CD4-positive, CD25-positive, alpha-beta regulatory T cell (primary cell): ENCODE results near the gene NDRG2. TPM values are rescaled to one million over a fixed set of nuclear protein-coding genes. Genes with fewer than 3 reads are reported as not detected.

ENCODE experiments used
- ATAC-seq, 2 donors: fragments of 150-1000 bp; cut with Tn5 transposase; one replicate each; pipeline ENCODE4 v1.10.0; 2021; ENCODE audit warnings: low read depth in 2 of 2, moderate number of reproducible peaks in 2 of 2, moderate library complexity in 1 of 2
- DNase-seq, 3 donors: peaks; one replicate each; pipeline versions ENCODE4 v3.0.0 to v3.0.0-alpha.2; 2012 to 2022; ENCODE audit warnings: mixed read lengths in 1 of 3
- H3K27ac ChIP-seq: one replicate; pipeline ENCODE4 v1.7.0; 2013; ENCODE audit warnings: mild to moderate bottlenecking, low read length; ENCODE audit not compliant: insufficient read depth, poor library complexity, severe bottlenecking
- H3K27me3 ChIP-seq: one replicate; pipeline ENCODE4 v1.7.0; 2013; ENCODE audit warnings: low read length; ENCODE audit not compliant: control insufficient read depth, insufficient read depth
- H3K36me3 ChIP-seq: one replicate; pipeline ENCODE4 v1.7.0; 2013; ENCODE audit warnings: mild to moderate bottlenecking, low read length, moderate library complexity; ENCODE audit not compliant: control insufficient read depth, insufficient read depth
- H3K4me1 ChIP-seq: 2 replicates; pipeline ENCODE4 v1.7.0; 2013; ENCODE audit warnings: mild to moderate bottlenecking, low read length; ENCODE audit not compliant: insufficient read depth, control insufficient read depth, poor library complexity, severe bottlenecking
- H3K4me3 ChIP-seq: one replicate; pipeline ENCODE4 v1.7.0; 2013; ENCODE audit warnings: low read depth, mild to moderate bottlenecking, low read length, moderate library complexity
- H3K9me3 ChIP-seq, 2 experiments: 1 replicate in 1 of 2; 2 replicates in 1 of 2; pipeline ENCODE4 v1.7.0; 2013; ENCODE audit warnings: low read length in 2 of 2, mild to moderate bottlenecking in 1 of 2, moderate library complexity in 1 of 2; ENCODE audit not compliant: control insufficient read depth in 2 of 2
- H3K27ac Mint-ChIP-seq, 3 donors: one replicate each; pipeline ENCODE4 v1.8.0; 2020 to 2022; ENCODE audit warnings: mild to moderate bottlenecking in 3 of 3, mixed read lengths in 3 of 3, moderate library complexity in 2 of 3
- H3K27me3 Mint-ChIP-seq: one replicate; pipeline ENCODE4 v1.8.0; 2022; ENCODE audit warnings: mild to moderate bottlenecking, mixed read lengths
- H3K36me3 Mint-ChIP-seq: one replicate; pipeline ENCODE4 v1.8.0; 2020; ENCODE audit warnings: mixed read lengths
- H3K4me1 Mint-ChIP-seq, 4 donors: one replicate each; pipeline ENCODE4 v1.8.0; 2020 to 2022; ENCODE audit warnings: mixed read lengths in 4 of 4, mild to moderate bottlenecking in 1 of 4
- H3K4me3 Mint-ChIP-seq, 4 donors: one replicate each; pipeline ENCODE4 v1.8.0; 2020 to 2022; ENCODE audit warnings: mild to moderate bottlenecking in 4 of 4, mixed read lengths in 4 of 4, moderate library complexity in 3 of 4
- H3K9me3 Mint-ChIP-seq, 7 donors: one replicate each; pipeline ENCODE4 v1.8.0; 2020 to 2022; ENCODE audit warnings: mixed read lengths in 7 of 7, mild to moderate bottlenecking in 3 of 7, moderate library complexity in 2 of 7
- polyA plus RNA-seq, 4 donors: library from polyadenylated mRNA; unstranded; fragments of 300-500 nt; fragmentation: Illumina TruSeq; gene quantifications; one replicate each; pipeline ENCODE4 v1.2.3, GENCODE V29; 2021
- total RNA-seq: library from RNA; stranded (reverse); gene quantifications from one replicate; pipeline ENCODE4 v1.2.3, GENCODE V29; 2022

NDRG2 gene
- total and polyA plus RNA-seq, 5 donors from 2014 or later, result 13.3 to 19.6 (median 17.2) TPM

DNA sequence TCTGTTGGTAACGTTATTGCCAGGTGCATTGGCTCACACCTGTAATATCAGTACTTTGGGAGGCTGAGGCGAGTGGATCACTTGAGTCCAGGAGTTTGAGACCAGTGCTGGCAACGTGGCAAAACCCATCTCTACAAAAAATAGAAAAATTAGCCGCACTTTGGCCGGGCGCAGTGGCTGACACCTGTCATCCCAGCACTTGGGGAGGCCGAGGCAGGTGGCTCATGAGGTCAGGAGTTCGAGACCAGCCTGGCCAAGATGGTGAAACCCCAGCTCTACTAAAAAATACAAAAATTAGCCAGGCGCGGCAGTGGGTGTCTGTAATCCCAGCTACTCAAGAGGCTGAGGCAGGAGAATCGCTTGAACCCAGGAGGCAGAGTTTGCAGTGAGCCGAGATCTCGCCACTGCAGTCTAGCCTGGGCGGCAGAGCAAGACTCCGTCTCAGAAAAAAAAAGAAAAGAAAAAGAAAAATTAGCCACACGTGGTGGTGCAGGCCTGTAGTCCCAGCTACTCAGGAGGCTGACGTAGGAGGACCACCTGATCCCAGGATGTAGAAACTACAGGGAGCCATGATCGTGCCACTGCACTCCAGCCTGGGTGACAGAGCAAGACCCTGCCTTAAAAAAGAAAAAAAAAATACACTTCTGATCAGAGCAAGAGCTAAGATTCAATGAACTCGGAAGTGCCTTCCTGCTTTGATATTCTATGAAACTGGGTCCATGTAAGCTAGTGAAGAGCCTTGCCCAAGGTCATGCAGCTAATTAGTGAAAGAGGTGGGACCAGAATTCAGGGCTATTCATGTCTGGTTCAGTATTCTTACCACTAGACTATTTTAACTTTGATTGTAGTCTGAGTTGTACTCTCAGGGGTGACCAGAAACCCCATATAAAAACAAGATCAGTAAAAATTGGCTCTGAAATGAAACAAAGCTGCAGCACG lies 28.6 kb upstream of the NDRG2 start:
- no peak for ATAC-seq
- Histone ChIP-seq H3K9me3 (no peaks in the 10 kb centered on the region), H3K4me1 (no peaks in the 10 kb centered on the region), H3K27me3 (peaks cover 4% of the 10 kb centered on the region), H3K27ac (no peak overlapping the region), H3K36me3 (no peaks in the 10 kb centered on the region), H3K4me3 (no peak overlapping the region)
- no peaks in the 10 kb centered on the region for H3K36me3 Mint-ChIP-seq
- no peak overlapping the region for H3K4me3 Mint-ChIP-seq
- H3K27me3 Mint-ChIP-seq, result peaks cover 15% of the 10 kb centered on the region
- H3K9me3 Mint-ChIP-seq, result no peaks in the 10 kb centered on the region
- no peak for DNase-seq
- H3K27ac Mint-ChIP-seq, result no peak overlapping the region
- no peaks in the 10 kb centered on the region for H3K4me1 Mint-ChIP-seq

DNA sequence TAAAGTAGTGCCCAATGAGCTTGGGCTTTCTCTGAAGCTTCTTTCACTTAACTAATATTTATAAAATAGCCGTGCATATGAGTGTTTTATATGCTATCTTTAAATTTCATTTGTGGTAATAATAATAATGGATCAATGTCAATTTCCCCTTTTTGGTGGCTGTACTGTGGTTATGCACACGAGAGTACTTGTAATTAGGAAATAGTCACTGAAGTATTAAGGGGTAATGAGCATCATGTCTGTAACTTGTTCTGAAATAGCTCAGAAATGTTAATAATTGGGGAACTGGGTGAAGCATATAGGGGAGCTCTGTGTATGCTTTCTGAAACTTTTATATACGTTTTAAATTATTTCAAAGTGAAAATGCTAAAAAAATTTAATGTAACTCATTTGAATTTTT lies 25.7 kb upstream of the NDRG2 start:
- Histone ChIP-seq H3K4me1 (no peaks in the 10 kb centered on the region), H3K36me3 (no peaks in the 10 kb centered on the region), H3K9me3 (no peaks in the 10 kb centered on the region), H3K27ac (no peak overlapping the region), H3K27me3 (peaks cover 12% of the 10 kb centered on the region), H3K4me3 (no peak overlapping the region)
- Mint-ChIP-seq H3K9me3 (no peaks in the 10 kb centered on the region), H3K27me3 (peaks cover 26% of the 10 kb centered on the region), H3K36me3 (no peaks in the 10 kb centered on the region), H3K27ac (no peak overlapping the region), H3K4me3 (no peak overlapping the region), H3K4me1 (no peaks in the 10 kb centered on the region)
- DNase-seq (no peak), ATAC-seq (no peak)

DNA sequence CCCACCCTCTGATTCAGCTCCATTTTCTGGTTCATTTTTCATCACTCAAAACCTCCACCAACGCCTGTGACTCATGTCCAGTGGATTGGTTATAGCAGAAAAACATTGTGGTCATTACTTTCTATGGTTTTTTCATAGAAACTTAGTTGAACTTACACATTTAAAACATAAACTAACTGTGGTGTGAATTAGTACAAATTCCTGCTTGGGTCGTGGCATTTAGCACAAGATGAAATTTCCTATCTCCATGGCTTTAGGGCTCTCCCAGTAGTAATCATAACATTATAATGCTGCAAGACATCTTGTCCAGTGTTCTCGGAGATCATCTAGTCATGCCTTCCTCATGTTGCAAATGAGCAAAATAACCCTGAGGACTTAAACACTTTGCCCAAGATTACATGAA lies 24.4 kb upstream of the NDRG2 start:
- Histone ChIP-seq H3K9me3 (no peaks in the 10 kb centered on the region), H3K27ac (no peak overlapping the region), H3K36me3 (no peaks in the 10 kb centered on the region), H3K27me3 (peaks cover 15% of the 10 kb centered on the region), H3K4me1 (peaks cover 3% of the 10 kb centered on the region), H3K4me3 (no peak overlapping the region)
- H3K27me3 Mint-ChIP-seq, result peaks cover 36% of the 10 kb centered on the region
- H3K4me1 Mint-ChIP-seq, result peaks cover 0 to 6% (median 2%) of the 10 kb centered on the region in 4 donors
- H3K27ac Mint-ChIP-seq, result no peak overlapping the region
- H3K36me3 Mint-ChIP-seq, result no peaks in the 10 kb centered on the region
- no peak for ATAC-seq
- DNase-seq, result no peak
- no peak overlapping the region for H3K4me3 Mint-ChIP-seq
- peaks cover 0 to 1% (median 0%) of the 10 kb centered on the region in 7 donors for H3K9me3 Mint-ChIP-seq

DNA sequence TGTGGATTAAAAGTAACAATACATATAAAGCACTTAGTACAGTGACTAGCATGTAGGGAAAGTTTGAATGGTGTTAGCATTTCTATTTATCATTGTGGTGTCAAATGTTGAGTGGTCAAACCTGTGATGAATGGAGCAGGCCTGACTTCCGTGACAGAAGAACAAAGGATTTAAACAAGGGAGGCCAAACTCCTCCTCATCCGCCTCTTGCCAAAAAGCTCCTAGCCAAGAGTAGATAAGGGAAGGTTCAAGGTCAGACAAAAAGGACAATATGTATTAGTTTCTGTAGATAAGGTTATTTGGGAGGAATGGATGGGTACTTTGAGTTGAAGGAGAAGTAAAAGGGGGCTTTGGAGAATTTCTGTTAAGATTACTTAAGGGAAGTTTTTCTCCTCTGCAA lies 23.8 kb upstream of the NDRG2 start:
- ATAC-seq (no peak), DNase-seq (no peak)
- H3K27ac ChIP-seq, result no peak overlapping the region
- peaks cover 15% of the 10 kb centered on the region for H3K27me3 ChIP-seq
- Mint-ChIP-seq H3K27ac (no peak overlapping the region), H3K9me3 (peaks cover 0 to 1% (median 0%) of the 10 kb centered on the region in 7 donors), H3K4me1 (peaks cover 0 to 8% (median 3%) of the 10 kb centered on the region in 4 donors), H3K4me3 (no peak overlapping the region), H3K27me3 (peaks cover 36% of the 10 kb centered on the region), H3K36me3 (no peaks in the 10 kb centered on the region)
- no peaks in the 10 kb centered on the region for H3K9me3 ChIP-seq
- no peaks in the 10 kb centered on the region for H3K36me3 ChIP-seq
- H3K4me3 ChIP-seq, result no peak overlapping the region
- H3K4me1 ChIP-seq, result peaks cover 4% of the 10 kb centered on the region

DNA sequence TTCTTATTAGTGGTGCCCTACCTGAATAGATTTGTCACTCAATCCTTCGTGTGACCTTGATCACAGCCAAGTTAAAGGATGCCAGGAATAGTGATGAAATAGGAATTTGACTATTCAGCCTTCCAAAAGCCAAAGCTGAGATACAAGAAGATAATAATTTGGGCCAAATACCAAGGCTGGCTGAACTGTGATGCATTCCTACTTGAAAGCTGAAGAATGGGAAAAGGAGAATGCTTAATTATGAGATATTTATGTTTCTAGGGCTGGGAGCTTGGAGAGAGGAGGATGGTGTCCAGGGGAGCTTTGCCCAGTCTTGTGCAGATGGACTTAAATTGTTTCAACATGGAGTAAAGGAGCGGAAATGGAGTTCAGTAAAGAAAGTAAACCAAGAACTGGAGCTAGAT lies 22.5 kb upstream of the NDRG2 start:
- H3K4me3 ChIP-seq, result no peak overlapping the region
- H3K27me3 Mint-ChIP-seq, result peaks cover 39% of the 10 kb centered on the region
- DNase-seq (no peak), ATAC-seq (no peak)
- no peaks in the 10 kb centered on the region for H3K9me3 ChIP-seq
- H3K4me1 ChIP-seq, result peaks cover 4% of the 10 kb centered on the region
- H3K27ac Mint-ChIP-seq, result no peak overlapping the region
- H3K4me1 Mint-ChIP-seq, result peaks cover 0 to 8% (median 3%) of the 10 kb centered on the region in 4 donors
- H3K27ac ChIP-seq, result no peak overlapping the region
- no peaks in the 10 kb centered on the region for H3K36me3 ChIP-seq
- H3K36me3 Mint-ChIP-seq, result no peaks in the 10 kb centered on the region
- peaks cover 0 to 1% (median 0%) of the 10 kb centered on the region in 7 donors for H3K9me3 Mint-ChIP-seq
- no peak overlapping the region for H3K4me3 Mint-ChIP-seq
- H3K27me3 ChIP-seq, result peaks cover 15% of the 10 kb centered on the region

DNA sequence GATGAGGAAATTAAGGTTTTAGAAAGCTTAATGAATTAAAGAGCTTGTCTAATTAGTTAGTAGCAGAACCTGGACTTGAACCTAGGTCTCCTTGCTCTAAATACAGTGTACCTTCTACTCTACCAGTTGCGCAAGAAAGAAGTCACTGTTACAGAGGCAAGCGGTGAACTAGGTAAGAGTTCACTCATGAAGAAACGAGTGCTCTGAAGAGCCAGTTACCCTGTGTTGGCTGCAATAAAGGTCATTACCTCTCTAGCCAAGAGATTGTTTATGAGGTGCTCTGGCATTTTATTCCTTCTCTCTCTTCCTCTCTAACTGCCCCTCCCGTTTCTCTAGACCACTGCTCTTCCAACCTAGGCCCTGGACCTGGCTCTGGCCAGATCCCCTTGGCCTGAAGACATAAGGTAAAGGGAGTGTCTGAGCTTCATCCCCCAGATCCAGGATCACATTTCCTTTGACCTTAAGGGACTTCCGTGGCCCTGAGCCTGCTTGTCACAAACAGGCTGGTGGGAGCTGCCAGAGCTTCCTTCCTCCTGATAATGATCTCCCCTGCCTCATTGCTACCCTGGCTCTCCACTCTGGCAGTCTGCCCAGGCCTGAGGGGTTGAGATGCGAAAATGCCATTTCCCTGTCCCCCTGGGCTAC lies 19.2 kb upstream of the NDRG2 start:
- peaks cover 0 to 8% (median 3%) of the 10 kb centered on the region in 4 donors for H3K4me1 Mint-ChIP-seq
- no peak overlapping the region for H3K27ac Mint-ChIP-seq
- no peak for ATAC-seq

DNA sequence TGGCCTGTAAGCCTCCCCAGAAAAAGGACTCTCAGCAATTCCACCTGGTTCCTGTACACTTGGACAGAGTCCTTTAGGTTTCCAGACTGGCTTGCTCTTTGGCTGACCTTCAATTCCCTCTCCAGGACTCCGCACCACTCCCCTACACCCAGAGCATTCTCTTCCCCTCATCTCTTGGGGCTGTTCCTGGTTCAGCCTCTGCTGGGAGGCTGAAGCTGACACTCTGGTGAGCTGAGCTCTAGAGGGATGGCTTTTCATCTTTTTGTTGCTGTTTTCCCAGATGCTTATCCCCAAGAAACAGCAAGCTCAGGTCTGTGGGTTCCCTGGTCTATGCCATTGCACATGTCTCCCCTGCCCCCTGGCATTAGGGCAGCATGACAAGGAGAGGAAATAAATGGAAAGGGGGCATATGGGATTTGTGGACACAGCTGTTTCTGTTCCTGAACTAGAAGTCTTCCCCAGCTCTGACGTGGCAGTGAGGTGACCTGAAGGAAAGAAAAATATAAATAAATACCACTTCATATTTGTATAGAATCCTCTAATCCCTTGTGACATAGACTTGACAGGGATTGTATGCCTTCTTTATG lies 18.6 kb upstream of the NDRG2 start:
- no peak for ATAC-seq
- Mint-ChIP-seq H3K9me3 (peaks cover 0 to 1% (median 0%) of the 10 kb centered on the region in 7 donors), H3K4me1 (peaks cover 0 to 8% (median 3%) of the 10 kb centered on the region in 4 donors), H3K27me3 (peaks cover 31% of the 10 kb centered on the region), H3K27ac (no peak overlapping the region), H3K36me3 (no peaks in the 10 kb centered on the region), H3K4me3 (no peak overlapping the region)
- Histone ChIP-seq H3K4me1 (peaks cover 4% of the 10 kb centered on the region), H3K36me3 (no peaks in the 10 kb centered on the region), H3K27me3 (peaks cover 13% of the 10 kb centered on the region), H3K27ac (no peak overlapping the region), H3K9me3 (no peaks in the 10 kb centered on the region), H3K4me3 (no peak overlapping the region)
- DNase-seq, result no peak

More for the DNA sequence above, 19.2 kb upstream of the NDRG2 start:
- Histone ChIP-seq H3K4me1 (peaks cover 4% of the 10 kb centered on the region), H3K9me3 (no peaks in the 10 kb centered on the region), H3K36me3 (no peaks in the 10 kb centered on the region), H3K27ac (no peak overlapping the region), H3K27me3 (peaks cover 13% of the 10 kb centered on the region), H3K4me3 (no peak overlapping the region)
- no peak for DNase-seq
- Mint-ChIP-seq H3K9me3 (peaks cover 0 to 1% (median 0%) of the 10 kb centered on the region in 7 donors), H3K4me3 (peak overlapping the region in 1 of 4 donors; percentile 21), H3K27me3 (peaks cover 32% of the 10 kb centered on the region), H3K36me3 (no peaks in the 10 kb centered on the region)
